Stimulated activated CD8-positive, alpha-beta memory T cell treated with anti-CD3 and anti-CD28 coated beads, Interleukin-2, amount 100 ng/mL, for 48 hours (primary cell): ENCODE measurements around the gene CD200.

Source experiments
- DNase-seq, 2 donors: peaks; one replicate each; pipeline ENCODE4 v3.0.0-alpha.2; 2020; ENCODE audit warnings: low read depth in 2 of 2

Gene CD200

GRCh38 chr3:112333002-112333380 is at the start of gene CD200:
TSS of gene CD200 (plus strand) at chr3:112333156. CDS start at chr3:112333213, 57 bp downstream.
- DNase-seq, result peak; percentile 46

- DNase-seq, result no peak
These were observed 43.9 kb upstream of the CD200 start for GRCh38 chr3:112289011-112289410.

GRCh38 chr3:112293368-112294321 is 39.3 kb upstream of the CD200 start, which contains the start of gene SLC9C1:
TSS of gene SLC9C1 (minus strand) at chr3:112294216. CDS start at chr3:112286791, 7,425 bp downstream.
- no peak for DNase-seq

- no peak for DNase-seq
These were observed 35.2 kb upstream of the CD200 start for GRCh38 chr3:112297714-112298113.

- no peak for DNase-seq
These were observed 34.2 kb upstream of the CD200 start for GRCh38 chr3:112298781-112299180.

GRCh38 chr3:112302150-112302830 is 30.7 kb upstream of the CD200 start:
- DNase-seq, result no peak

GRCh38 chr3:112302881-112303763 is 29.8 kb upstream of the CD200 start:
- DNase-seq, result no peak

GRCh38 chr3:112303764-112304325 is 29.1 kb upstream of the CD200 start:
- DNase-seq, result no peak

GRCh38 chr3:112304611-112305010 is 28.3 kb upstream of the CD200 start:
- DNase-seq, result no peak

- no peak for DNase-seq
These were observed 26.1 kb upstream of the CD200 start for GRCh38 chr3:112306825-112307224.

GRCh38 chr3:112307557-112307956 is 25.4 kb upstream of the CD200 start:
- DNase-seq, result no peak

GRCh38 chr3:112308151-112308911 is 24.6 kb upstream of the CD200 start:
- DNase-seq, result no peak

GRCh38 chr3:112314649-112315048 is 18.3 kb upstream of the CD200 start:
- DNase-seq, result no peak

GRCh38 chr3:112315791-112316190 is 17.2 kb upstream of the CD200 start:
- no peak for DNase-seq

GRCh38 chr3:112319516-112320276 is 13.3 kb upstream of the CD200 start:
- no peak for DNase-seq

- DNase-seq, result no peak
These were observed 12.3 kb upstream of the CD200 start for GRCh38 chr3:112320691-112321090.

- no peak for DNase-seq
These were observed 10.9 kb upstream of the CD200 start for GRCh38 chr3:112321867-112322652.

- DNase-seq, result no peak
These were observed 5.5 kb upstream of the CD200 start for GRCh38 chr3:112327371-112327951.

- no peak for DNase-seq
These were observed 1.1 kb upstream of the CD200 start for GRCh38 chr3:112331851-112332250.
